Suprapubic skin (tissue), 4 donors: ENCODE measurements around the gene LRPAP1. TPM values are rescaled to one million over a fixed set of nuclear protein-coding genes. Genes with fewer than 3 reads are reported as not detected.

Experiments
- DNase-seq, 2 donors: peaks; one replicate each; pipeline ENCODE4 v3.0.0-alpha.2; 2019; ENCODE audit warnings: low spot score in 2 of 2
- H3K27ac ChIP-seq: fragments of 200-600 bp; sonication (generic); one replicate; pipeline ENCODE4 v1.5.1; 2019
- H3K27me3 ChIP-seq: fragments of 200-600 bp; sonication (generic); one replicate; pipeline ENCODE4 v1.5.1; 2019
- H3K36me3 ChIP-seq: fragments of 200-600 bp; sonication (generic); one replicate; pipeline ENCODE4 v1.5.1; 2019
- H3K4me1 ChIP-seq: fragments of 200-600 bp; sonication (generic); one replicate; pipeline ENCODE4 v1.5.1; 2019
- H3K4me3 ChIP-seq: fragments of 200-600 bp; sonication (generic); one replicate; pipeline ENCODE4 v1.5.1; 2019; ENCODE audit warnings: mild to moderate bottlenecking
- H3K9me3 ChIP-seq: fragments of 200-600 bp; sonication (generic); one replicate; pipeline ENCODE4 v1.5.1; 2019
- EP300 ChIP-seq: sonication (generic); formaldehyde crosslinking; IDR thresholded peaks from one replicate; pipeline ENCODE4 v1.6.1; 2017; ENCODE audit warnings: antibody characterized with exemption
- POLR2A ChIP-seq, 2 donors: fragments of 450-650 bp; IDR thresholded peaks; one replicate each; pipeline ENCODE4 v1.6.1; 2017; ENCODE audit warnings: antibody characterized with exemption in 2 of 2, mild to moderate bottlenecking in 2 of 2, moderate library complexity in 2 of 2
- POLR2AphosphoS5 ChIP-seq, 3 donors: sonication (generic); formaldehyde crosslinking; IDR thresholded peaks; one replicate each; pipeline ENCODE4 v1.6.1; 2017; ENCODE audit warnings: antibody characterized with exemption in 3 of 3
- WGBS: methylation state at CpG from one replicate; pipeline ENCODE4 v1.1.5; 2018; 5-methylcytosine and 5-hydroxymethylcytosine counted together
- total RNA-seq, 4 donors: library from RNA; depleted of rRNA; stranded (reverse); fragments of >200 nt; gene quantifications; one replicate each; pipeline ENCODE4 v1.1.0, GENCODE V29; 2016
- TF ChIP-seq, protein P1 (sequence below), 2 donors: fragments of 200-600 bp in 1 of 2; fragments of 450-650 bp in 1 of 2; sonication (generic) in 1 of 2; IDR thresholded peaks; one replicate each; pipeline ENCODE4 v1.5.1; 2016 to 2019; ENCODE audit warnings: antibody characterized with exemption in 2 of 2, mild to moderate bottlenecking in 1 of 2, moderate library complexity in 1 of 2

LRPAP1 gene
- total RNA-seq, 4 donors from 2014 or later, result 88.8 to 114 (median 95.5) TPM

- no peak overlapping the region for H3K27ac ChIP-seq
- H3K36me3 ChIP-seq, result peaks cover 30% of the 10 kb centered on the region
- WGBS, result 94% methylated on average over 14 of the region's 27 CpGs
- TF ChIP-seq POLR2A (IDR thresholded peaks at IDR 0.05) (no peak), EP300 (no peak), POLR2AphosphoS5 (IDR thresholded peaks at IDR 0.05) (no peak)
- TF ChIP-seq, protein P1, sequence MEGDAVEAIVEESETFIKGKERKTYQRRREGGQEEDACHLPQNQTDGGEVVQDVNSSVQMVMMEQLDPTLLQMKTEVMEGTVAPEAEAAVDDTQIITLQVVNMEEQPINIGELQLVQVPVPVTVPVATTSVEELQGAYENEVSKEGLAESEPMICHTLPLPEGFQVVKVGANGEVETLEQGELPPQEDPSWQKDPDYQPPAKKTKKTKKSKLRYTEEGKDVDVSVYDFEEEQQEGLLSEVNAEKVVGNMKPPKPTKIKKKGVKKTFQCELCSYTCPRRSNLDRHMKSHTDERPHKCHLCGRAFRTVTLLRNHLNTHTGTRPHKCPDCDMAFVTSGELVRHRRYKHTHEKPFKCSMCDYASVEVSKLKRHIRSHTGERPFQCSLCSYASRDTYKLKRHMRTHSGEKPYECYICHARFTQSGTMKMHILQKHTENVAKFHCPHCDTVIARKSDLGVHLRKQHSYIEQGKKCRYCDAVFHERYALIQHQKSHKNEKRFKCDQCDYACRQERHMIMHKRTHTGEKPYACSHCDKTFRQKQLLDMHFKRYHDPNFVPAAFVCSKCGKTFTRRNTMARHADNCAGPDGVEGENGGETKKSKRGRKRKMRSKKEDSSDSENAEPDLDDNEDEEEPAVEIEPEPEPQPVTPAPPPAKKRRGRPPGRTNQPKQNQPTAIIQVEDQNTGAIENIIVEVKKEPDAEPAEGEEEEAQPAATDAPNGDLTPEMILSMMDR (IDR thresholded peaks at IDR 0.05), result no peak
- DNase-seq, result peak in 1 of 2 donors; percentile 16
- H3K9me3 ChIP-seq, result no peaks in the 10 kb centered on the region
- H3K4me1 ChIP-seq, result peaks cover 31% of the 10 kb centered on the region
- no peaks in the 10 kb centered on the region for H3K27me3 ChIP-seq
- no peak overlapping the region for H3K4me3 ChIP-seq
Observed at GRCh38 chr4:3527914-3528876, 4.0 kb downstream of the LRPAP1 start.

DNA sequence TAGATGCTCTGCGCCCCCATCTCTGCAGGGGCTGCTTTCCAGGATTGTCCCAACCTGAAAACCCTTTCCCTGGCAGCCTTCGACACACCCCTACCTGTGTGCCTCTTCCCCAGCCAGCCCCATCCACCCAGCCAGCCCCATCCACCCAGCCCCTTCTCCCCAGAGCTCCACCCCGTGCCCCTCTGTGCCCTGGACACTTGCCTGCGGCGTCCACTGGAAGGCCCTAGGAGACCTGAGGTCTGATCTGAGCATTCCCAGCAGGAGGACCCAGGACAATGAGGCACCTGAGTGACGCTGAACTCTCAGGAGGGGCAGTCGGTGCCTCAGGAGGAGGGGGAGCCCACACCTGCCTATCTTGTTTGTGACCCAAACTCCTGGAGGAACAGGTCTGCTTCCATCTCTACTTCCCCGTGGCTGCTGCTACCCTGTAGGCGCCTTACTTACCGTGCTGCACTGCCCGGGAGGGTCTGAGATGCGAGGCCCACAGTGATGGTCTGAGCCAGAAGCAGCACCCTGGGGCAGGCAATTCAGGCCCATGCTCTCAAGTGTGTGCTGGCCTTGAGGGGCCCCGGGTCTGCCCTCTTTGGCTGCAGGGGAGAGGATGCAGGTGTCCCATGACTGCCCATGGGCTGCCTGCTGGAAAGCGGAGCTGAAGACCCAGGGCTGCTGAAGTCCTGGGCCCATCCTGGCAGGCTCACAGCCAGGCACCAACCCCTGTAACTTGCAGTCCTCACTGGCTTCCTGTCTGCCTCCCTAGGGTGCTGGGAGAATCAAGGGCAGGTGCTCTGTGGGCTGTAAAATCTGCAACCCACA is 4.9 kb downstream of the LRPAP1 start:
- H3K9me3 ChIP-seq, result no peaks in the 10 kb centered on the region
- H3K36me3 ChIP-seq, result peaks cover 39% of the 10 kb centered on the region
- no peaks in the 10 kb centered on the region for H3K27me3 ChIP-seq
- WGBS, result 90% methylated on average over 9 of the region's 14 CpGs
- H3K27ac ChIP-seq, result no peak overlapping the region
- peak in 1 of 2 donors; percentile 47 for DNase-seq
- H3K4me1 ChIP-seq, result peaks cover 24% of the 10 kb centered on the region
- H3K4me3 ChIP-seq, result no peak overlapping the region
- TF ChIP-seq EP300, result no peak
- no peak for TF ChIP-seq POLR2AphosphoS5 (IDR thresholded peaks at IDR 0.05)
- TF ChIP-seq POLR2A (IDR thresholded peaks at IDR 0.05), result no peak
- TF ChIP-seq, protein P1 (IDR thresholded peaks at IDR 0.05), result no peak

DNA sequence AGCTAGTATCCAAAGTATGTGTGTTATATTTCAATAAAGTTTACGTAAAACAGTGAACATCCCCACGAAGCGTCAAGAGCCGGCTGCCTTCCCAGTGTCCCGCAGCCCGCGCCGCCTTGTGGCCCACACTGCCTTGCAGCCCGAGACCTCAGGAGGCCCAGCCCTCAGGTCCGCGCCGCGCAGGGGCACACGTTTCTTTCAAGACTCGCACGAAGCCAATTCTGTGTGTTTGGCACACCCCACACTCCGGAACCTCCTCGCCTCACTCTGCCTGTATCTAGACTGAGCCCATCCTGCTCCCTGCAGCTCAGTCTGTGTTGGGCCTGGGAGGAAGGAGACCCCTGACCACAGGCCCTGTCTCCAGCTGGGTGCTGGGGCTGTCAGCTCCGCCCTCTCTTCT is 5.8 kb downstream of the LRPAP1 start:
- Histone ChIP-seq H3K4me3 (no peak overlapping the region), H3K9me3 (no peaks in the 10 kb centered on the region), H3K27me3 (no peaks in the 10 kb centered on the region), H3K27ac (no peak overlapping the region), H3K36me3 (peaks cover 47% of the 10 kb centered on the region), H3K4me1 (peaks cover 19% of the 10 kb centered on the region)
- TF ChIP-seq POLR2AphosphoS5 (IDR thresholded peaks at IDR 0.05) (no peak), POLR2A (IDR thresholded peaks at IDR 0.05) (no peak), EP300 (no peak)
- TF ChIP-seq, protein P1 (IDR thresholded peaks at IDR 0.05), result no peak
- peak in 1 of 2 donors; percentile 57 for DNase-seq
- whole genome bisulfite sequencing, result 93% methylated on average over 19 of the region's 19 CpGs

DNA sequence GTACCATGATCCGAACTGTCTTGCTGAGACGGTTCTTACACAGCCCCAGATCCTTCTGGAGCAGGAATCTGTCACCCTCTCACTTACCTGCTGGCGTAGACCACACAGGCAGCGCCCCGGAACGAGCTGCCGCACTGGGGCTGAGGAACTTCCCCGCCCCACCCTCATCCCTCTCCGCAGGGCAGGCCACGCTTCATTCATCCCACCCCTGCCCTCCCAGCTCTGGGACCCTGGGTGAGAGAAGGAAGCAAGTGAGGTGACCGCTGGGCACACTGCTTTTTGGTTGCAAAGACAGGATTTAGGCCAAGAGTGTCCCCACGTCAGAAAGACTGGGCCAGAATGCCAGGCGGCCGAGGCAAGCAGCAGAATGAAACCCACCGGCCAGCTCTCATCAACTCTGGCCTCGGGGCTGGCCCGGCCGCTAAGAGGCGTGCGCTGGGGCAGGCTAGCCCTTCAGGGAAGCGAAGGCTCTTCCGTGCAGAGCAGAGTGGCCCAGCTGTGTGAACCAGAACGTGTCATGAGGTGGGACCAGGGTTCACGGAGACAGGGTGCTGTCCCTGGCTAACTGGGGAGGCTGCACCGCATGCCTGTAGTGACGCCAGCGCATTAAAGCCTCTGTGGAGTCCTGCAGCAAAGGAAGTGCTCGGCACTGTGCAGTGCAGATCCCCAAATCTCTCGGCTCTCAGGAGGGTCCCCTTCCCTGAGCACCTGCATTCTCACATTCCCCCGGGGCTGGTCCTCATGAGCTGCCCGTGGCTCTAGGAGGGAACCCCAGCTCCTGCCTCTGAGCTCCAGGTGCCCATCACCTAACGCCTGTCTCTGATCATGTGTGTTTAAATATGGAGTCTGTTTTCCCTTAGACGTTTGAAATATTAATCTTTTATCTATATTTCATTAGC is 6.4 kb downstream of the LRPAP1 start:
- H3K9me3 ChIP-seq, result no peaks in the 10 kb centered on the region
- peaks cover 13% of the 10 kb centered on the region for H3K4me1 ChIP-seq
- H3K36me3 ChIP-seq, result peaks cover 54% of the 10 kb centered on the region
- no peaks in the 10 kb centered on the region for H3K27me3 ChIP-seq
- TF ChIP-seq EP300 (no peak), POLR2A (IDR thresholded peaks at IDR 0.05) (no peak), POLR2AphosphoS5 (IDR thresholded peaks at IDR 0.05) (no peak)
- TF ChIP-seq, protein P1 (IDR thresholded peaks at IDR 0.05), result no peak
- DNase-seq, result peak in 1 of 2 donors; percentile 45
- 84% methylated on average over 21 of the region's 33 CpGs for WGBS
- H3K4me3 ChIP-seq, result no peak overlapping the region
- H3K27ac ChIP-seq, result no peak overlapping the region
